Measurements from ENCODE around the gene TRAF2.
"Not testable (repeated sequence)": the region's sequence is repeated elsewhere in the genome, so short reads cannot be mapped to it uniquely, and the experiment has no call there.

DNA sequence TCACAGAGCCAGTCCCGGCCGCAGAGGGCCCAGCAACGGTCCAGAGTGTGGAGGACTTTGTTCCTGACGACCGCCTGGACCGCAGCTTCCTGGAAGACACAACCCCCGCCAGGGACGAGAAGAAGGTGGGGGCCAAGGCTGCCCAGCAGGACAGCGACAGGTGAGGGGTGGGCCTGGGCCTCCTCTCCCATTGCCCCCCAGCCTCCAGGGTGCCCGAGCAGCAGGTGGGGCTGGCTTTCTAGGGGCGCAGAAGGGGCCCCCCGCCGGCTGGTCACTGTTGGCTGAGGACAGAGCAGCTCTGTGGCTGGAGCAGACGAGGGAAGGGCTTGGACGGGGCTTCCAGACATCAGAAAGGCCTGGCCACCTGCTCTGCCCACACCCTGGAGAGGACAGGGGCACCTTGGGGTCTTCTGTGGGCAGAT lies 48.4 kb upstream of the TRAF2 start:
- not testable (repeated sequence) for TF ChIP-seq MAFK (conservative IDR thresholded peaks at IDR 0.05 in 1 of 2, IDR thresholded peaks at IDR 0.05 in 1 of 2; ENCODE audit: low read length in 2 of 2); GABPA (IDR thresholded peaks at IDR 0.05; ENCODE audit: low read depth, low read length); GABPA (CRISPR knock-in tag; IDR thresholded peaks at IDR 0.05; ENCODE audit: low read depth); ZNF670 (CRISPR knock-in tag; IDR thresholded peaks at IDR 0.05; ENCODE audit: borderline replicate concordance); BRCA1 (CRISPR knock-in tag; IDR thresholded peaks at IDR 0.05); PTBP1 (IDR thresholded peaks at IDR 0.05; ENCODE audit: low read depth, low read length, poor library complexity, severe bottlenecking); ZSCAN30 (CRISPR knock-in tag; IDR thresholded peaks at IDR 0.05); EZH2 (conservative IDR thresholded peaks at IDR 0.05; ENCODE audit: low read depth, low read length); ETV6 (CRISPR knock-in tag; conservative IDR thresholded peaks at IDR 0.05); SIX1 (CRISPR knock-in tag; IDR thresholded peaks at IDR 0.05; ENCODE audit: borderline replicate concordance)
- TF ChIP-seq, protein P1, sequence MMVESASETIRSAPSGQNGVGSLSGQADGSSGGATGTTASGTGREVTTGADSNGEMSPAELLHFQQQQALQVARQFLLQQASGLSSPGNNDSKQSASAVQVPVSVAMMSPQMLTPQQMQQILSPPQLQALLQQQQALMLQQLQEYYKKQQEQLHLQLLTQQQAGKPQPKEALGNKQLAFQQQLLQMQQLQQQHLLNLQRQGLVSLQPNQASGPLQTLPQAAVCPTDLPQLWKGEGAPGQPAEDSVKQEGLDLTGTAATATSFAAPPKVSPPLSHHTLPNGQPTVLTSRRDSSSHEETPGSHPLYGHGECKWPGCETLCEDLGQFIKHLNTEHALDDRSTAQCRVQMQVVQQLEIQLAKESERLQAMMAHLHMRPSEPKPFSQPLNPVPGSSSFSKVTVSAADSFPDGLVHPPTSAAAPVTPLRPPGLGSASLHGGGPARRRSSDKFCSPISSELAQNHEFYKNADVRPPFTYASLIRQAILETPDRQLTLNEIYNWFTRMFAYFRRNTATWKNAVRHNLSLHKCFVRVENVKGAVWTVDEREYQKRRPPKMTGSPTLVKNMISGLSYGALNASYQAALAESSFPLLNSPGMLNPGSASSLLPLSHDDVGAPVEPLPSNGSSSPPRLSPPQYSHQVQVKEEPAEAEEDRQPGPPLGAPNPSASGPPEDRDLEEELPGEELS (CRISPR knock-in tag; IDR thresholded peaks at IDR 0.05), result not testable (repeated sequence)
- TF ChIP-seq, protein P2, sequence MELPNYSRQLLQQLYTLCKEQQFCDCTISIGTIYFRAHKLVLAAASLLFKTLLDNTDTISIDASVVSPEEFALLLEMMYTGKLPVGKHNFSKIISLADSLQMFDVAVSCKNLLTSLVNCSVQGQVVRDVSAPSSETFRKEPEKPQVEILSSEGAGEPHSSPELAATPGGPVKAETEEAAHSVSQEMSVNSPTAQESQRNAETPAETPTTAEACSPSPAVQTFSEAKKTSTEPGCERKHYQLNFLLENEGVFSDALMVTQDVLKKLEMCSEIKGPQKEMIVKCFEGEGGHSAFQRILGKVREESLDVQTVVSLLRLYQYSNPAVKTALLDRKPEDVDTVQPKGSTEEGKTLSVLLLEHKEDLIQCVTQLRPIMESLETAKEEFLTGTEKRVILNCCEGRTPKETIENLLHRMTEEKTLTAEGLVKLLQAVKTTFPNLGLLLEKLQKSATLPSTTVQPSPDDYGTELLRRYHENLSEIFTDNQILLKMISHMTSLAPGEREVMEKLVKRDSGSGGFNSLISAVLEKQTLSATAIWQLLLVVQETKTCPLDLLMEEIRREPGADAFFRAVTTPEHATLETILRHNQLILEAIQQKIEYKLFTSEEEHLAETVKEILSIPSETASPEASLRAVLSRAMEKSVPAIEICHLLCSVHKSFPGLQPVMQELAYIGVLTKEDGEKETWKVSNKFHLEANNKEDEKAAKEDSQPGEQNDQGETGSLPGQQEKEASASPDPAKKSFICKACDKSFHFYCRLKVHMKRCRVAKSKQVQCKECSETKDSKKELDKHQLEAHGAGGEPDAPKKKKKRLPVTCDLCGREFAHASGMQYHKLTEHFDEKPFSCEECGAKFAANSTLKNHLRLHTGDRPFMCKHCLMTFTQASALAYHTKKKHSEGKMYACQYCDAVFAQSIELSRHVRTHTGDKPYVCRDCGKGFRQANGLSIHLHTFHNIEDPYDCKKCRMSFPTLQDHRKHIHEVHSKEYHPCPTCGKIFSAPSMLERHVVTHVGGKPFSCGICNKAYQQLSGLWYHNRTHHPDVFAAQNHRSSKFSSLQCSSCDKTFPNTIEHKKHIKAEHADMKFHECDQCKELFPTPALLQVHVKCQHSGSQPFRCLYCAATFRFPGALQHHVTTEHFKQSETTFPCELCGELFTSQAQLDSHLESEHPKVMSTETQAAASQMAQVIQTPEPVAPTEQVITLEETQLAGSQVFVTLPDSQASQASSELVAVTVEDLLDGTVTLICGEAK (IDR thresholded peaks at IDR 0.05), result not testable (repeated sequence)
- TF ChIP-seq, protein P2 (CRISPR knock-in tag; IDR thresholded peaks at IDR 0.05), result not testable (repeated sequence)
